K562 (cell line): ENCODE measurements around the gene DNAAF3. TPM values are rescaled to one million over a fixed set of nuclear protein-coding genes. Genes with fewer than 3 reads are reported as not detected.
A peak's percentile ranks its signal among the peaks of the same experiment; 100 is the strongest.

Experiments
- CXXC5 ChIP-seq: fragments of 250-450 bp; sonication (Bioruptor Pico); IDR thresholded peaks from 2 replicates; pipeline ENCODE4 v1.8.0; 2022; ENCODE audit warnings: inconsistent platforms, mild to moderate bottlenecking, moderate library complexity
- EP300 ChIP-seq: IDR thresholded peaks from 2 replicates; pipeline ENCODE4 v1.6.1; 2012; ENCODE audit warnings: low read length, improper control_type of control experiment
- EP400 ChIP-seq: fragments of 450-650 bp; IDR thresholded peaks from 2 replicates; pipeline ENCODE4 v1.6.1; 2017; ENCODE audit warnings: antibody characterized with exemption, mild to moderate bottlenecking, moderate library complexity
- MIER1 ChIP-seq: fragments of 450-650 bp; IDR thresholded peaks from 2 replicates; pipeline ENCODE4 v1.6.1; 2016; ENCODE audit warnings: antibody characterized with exemption, mild to moderate bottlenecking, low read depth
- MTA2 ChIP-seq: fragments of 450-650 bp; IDR thresholded peaks from 2 replicates; pipeline ENCODE4 v1.6.1; 2016; ENCODE audit warnings: low read depth
- MTF1 ChIP-seq: fragments of 250-450 bp; sonication (Bioruptor Pico); IDR thresholded peaks from 2 replicates; pipeline ENCODE4 v1.9.0; 2021; ENCODE audit warnings: moderate library complexity, mild to moderate bottlenecking, inconsistent platforms, borderline replicate concordance
- SMC3 ChIP-seq: conservative IDR thresholded peaks from 2 replicates; pipeline ENCODE4 v1.6.1; 2011; ENCODE audit warnings: low read depth, low read length, improper control_type of control experiment; ENCODE audit not compliant: insufficient read depth
- SP1 ChIP-seq: sonication (generic); formaldehyde crosslinking; IDR thresholded peaks from 2 replicates; pipeline ENCODE4 v1.8.1; 2022; ENCODE audit warnings: mild to moderate bottlenecking, missing genetic modification reagents
- polyA plus RNA-seq, 8 experiments: library from polyadenylated mRNA; depleted of rRNA in 4 of 8; stranded (reverse) in 5 of 8; unstranded in 3 of 8; fragments of >200 nt; fragmentation: Nextera tagmentation in 2 of 8; fragmentation: Illumina TruSeq in 1 of 8; extraction: Ambion mirVana in 2 of 8; extraction: Trizol in 1 of 8; gene quantifications; 2 replicates each; pipeline versions ENCODE4 v1.2.1 to v1.2.3, GENCODE V29; 2011 to 2014; ENCODE audit warnings: inconsistent platforms in 1 of 8, missing spikeins in 1 of 8
- total RNA-seq, 7 experiments: library from RNA; depleted of rRNA in 6 of 7; stranded (reverse); fragments of >200 nt in 6 of 7; fragmentation: Illumina TruSeq in 2 of 7; extraction: Trizol in 2 of 7; gene quantifications; 2 replicates each; pipeline versions ENCODE4 v1.2.1 to v1.2.3, GENCODE V29; 2011 to 2021; ENCODE audit warnings: low replicate concordance in 1 of 7
- TF ChIP-seq, protein P1 (sequence below): fragments of 250-450 bp; sonication (Bioruptor Pico); IDR thresholded peaks from 2 replicates; pipeline ENCODE4 v1.5.0; 2021; ENCODE audit warnings: mild to moderate bottlenecking, borderline replicate concordance
- TF ChIP-seq, protein P2 (sequence below): IDR thresholded peaks from 2 replicates; pipeline ENCODE4 v1.6.1; 2011; ENCODE audit warnings: borderline replicate concordance, low read depth, mild to moderate bottlenecking, moderate library complexity, low read length; ENCODE audit not compliant: insufficient read depth, poor library complexity, severe bottlenecking
- TF ChIP-seq, protein P3 (sequence below), 3 experiments: IDR thresholded peaks in 2 of 3; conservative IDR thresholded peaks in 1 of 3; 2 replicates each; pipeline ENCODE4 v1.5.1; 2011 to 2012; ENCODE audit warnings: low read length in 3 of 3, mild to moderate bottlenecking in 3 of 3, control low read depth in 2 of 3, improper control_type of control experiment in 1 of 3, inconsistent platforms in 1 of 3, low read depth in 1 of 3, mixed read lengths in 1 of 3, moderate library complexity in 1 of 3; ENCODE audit not compliant: insufficient read depth in 2 of 3
- TF ChIP-seq, protein P4 (sequence below): fragments of 450-650 bp; IDR thresholded peaks from 2 replicates; pipeline ENCODE4 v1.6.1; 2017; ENCODE audit warnings: antibody characterized with exemption, mild to moderate bottlenecking
- TF ChIP-seq, protein P5 (sequence below): sonication (generic); formaldehyde crosslinking; IDR thresholded peaks from 2 replicates; pipeline ENCODE4 v1.8.1; 2023; ENCODE audit warnings: mild to moderate bottlenecking, missing genetic modification reagents

DNAAF3 gene
- total and polyA plus RNA-seq, 9 of the 15 experiments (the other 6 are each of a cell fraction or from before 2014, with no cell fraction given) = 21.6 to 61.5 (median 43.0) TPM

DNA sequence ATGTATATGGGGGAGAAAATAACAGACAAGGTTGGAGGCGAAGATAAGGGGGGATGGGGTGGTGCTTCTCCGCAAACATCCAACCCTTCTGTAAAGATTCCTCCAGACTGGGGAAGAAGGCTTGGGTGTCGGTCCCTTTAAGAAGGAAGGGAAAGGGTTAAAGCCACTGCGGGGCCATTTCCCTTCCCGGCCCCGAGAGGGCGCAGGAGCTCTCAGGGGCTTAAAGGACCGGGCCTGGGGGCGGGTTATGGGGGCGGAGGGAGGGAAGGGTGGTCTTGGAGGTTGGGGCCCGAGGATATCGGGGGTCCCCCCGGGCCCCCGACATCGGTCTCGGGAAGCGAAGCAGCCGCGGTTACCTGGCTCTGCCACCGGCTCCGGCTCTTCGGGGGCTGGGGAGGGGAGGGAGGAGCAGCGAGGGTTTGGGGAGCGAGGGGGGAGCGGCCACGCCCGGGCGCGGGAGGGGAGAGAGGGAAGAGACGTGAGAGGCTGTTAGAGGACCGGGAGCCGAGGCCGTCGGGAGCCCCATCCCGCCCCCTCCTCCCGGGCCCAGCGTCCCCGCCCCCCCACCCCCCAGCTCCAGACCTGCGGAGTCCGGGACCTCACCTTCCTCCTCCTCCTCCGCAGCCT lies 20.2 kb downstream of the DNAAF3 start (continued):
- TF ChIP-seq, protein P1, sequence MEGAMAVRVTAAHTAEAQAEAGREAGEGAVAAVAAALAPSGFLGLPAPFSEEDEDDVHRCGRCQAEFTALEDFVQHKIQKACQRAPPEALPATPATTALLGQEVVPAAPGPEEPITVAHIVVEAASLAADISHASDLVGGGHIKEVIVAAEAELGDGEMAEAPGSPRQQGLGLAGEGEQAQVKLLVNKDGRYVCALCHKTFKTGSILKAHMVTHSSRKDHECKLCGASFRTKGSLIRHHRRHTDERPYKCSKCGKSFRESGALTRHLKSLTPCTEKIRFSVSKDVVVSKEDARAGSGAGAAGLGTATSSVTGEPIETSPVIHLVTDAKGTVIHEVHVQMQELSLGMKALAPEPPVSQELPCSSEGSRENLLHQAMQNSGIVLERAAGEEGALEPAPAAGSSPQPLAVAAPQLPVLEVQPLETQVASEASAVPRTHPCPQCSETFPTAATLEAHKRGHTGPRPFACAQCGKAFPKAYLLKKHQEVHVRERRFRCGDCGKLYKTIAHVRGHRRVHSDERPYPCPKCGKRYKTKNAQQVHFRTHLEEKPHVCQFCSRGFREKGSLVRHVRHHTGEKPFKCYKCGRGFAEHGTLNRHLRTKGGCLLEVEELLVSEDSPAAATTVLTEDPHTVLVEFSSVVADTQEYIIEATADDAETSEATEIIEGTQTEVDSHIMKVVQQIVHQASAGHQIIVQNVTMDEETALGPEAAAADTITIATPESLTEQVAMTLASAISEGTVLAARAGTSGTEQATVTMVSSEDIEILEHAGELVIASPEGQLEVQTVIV = no peak
- TF ChIP-seq, protein P2, sequence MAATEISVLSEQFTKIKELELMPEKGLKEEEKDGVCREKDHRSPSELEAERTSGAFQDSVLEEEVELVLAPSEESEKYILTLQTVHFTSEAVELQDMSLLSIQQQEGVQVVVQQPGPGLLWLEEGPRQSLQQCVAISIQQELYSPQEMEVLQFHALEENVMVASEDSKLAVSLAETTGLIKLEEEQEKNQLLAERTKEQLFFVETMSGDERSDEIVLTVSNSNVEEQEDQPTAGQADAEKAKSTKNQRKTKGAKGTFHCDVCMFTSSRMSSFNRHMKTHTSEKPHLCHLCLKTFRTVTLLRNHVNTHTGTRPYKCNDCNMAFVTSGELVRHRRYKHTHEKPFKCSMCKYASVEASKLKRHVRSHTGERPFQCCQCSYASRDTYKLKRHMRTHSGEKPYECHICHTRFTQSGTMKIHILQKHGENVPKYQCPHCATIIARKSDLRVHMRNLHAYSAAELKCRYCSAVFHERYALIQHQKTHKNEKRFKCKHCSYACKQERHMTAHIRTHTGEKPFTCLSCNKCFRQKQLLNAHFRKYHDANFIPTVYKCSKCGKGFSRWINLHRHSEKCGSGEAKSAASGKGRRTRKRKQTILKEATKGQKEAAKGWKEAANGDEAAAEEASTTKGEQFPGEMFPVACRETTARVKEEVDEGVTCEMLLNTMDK = peak; percentile 95
- peak; percentile 43 for TF ChIP-seq SMC3
- TF ChIP-seq MTF1 (CRISPR knock-in tag) = no peak
- no peak for TF ChIP-seq SP1 (CRISPR knock-in tag)
- peak; percentile 29; the same call in 1 of the 2 replicates for TF ChIP-seq MTA2
- TF ChIP-seq, protein P3, sequence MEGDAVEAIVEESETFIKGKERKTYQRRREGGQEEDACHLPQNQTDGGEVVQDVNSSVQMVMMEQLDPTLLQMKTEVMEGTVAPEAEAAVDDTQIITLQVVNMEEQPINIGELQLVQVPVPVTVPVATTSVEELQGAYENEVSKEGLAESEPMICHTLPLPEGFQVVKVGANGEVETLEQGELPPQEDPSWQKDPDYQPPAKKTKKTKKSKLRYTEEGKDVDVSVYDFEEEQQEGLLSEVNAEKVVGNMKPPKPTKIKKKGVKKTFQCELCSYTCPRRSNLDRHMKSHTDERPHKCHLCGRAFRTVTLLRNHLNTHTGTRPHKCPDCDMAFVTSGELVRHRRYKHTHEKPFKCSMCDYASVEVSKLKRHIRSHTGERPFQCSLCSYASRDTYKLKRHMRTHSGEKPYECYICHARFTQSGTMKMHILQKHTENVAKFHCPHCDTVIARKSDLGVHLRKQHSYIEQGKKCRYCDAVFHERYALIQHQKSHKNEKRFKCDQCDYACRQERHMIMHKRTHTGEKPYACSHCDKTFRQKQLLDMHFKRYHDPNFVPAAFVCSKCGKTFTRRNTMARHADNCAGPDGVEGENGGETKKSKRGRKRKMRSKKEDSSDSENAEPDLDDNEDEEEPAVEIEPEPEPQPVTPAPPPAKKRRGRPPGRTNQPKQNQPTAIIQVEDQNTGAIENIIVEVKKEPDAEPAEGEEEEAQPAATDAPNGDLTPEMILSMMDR (IDR thresholded peaks at IDR 0.05 in 2 of 3, conservative IDR thresholded peaks at IDR 0.05 in 1 of 3; ENCODE audit: insufficient read depth in 2 of 3, low read depth in 1 of 3, low read length in 3 of 3) = peak; percentile 84 to 93 (median 85)
- peak; percentile 57; the same call in 1 of the 2 replicates for TF ChIP-seq EP300
- peak; percentile 42; the same call in 1 of the 2 replicates for TF ChIP-seq CXXC5
- TF ChIP-seq, protein P4, sequence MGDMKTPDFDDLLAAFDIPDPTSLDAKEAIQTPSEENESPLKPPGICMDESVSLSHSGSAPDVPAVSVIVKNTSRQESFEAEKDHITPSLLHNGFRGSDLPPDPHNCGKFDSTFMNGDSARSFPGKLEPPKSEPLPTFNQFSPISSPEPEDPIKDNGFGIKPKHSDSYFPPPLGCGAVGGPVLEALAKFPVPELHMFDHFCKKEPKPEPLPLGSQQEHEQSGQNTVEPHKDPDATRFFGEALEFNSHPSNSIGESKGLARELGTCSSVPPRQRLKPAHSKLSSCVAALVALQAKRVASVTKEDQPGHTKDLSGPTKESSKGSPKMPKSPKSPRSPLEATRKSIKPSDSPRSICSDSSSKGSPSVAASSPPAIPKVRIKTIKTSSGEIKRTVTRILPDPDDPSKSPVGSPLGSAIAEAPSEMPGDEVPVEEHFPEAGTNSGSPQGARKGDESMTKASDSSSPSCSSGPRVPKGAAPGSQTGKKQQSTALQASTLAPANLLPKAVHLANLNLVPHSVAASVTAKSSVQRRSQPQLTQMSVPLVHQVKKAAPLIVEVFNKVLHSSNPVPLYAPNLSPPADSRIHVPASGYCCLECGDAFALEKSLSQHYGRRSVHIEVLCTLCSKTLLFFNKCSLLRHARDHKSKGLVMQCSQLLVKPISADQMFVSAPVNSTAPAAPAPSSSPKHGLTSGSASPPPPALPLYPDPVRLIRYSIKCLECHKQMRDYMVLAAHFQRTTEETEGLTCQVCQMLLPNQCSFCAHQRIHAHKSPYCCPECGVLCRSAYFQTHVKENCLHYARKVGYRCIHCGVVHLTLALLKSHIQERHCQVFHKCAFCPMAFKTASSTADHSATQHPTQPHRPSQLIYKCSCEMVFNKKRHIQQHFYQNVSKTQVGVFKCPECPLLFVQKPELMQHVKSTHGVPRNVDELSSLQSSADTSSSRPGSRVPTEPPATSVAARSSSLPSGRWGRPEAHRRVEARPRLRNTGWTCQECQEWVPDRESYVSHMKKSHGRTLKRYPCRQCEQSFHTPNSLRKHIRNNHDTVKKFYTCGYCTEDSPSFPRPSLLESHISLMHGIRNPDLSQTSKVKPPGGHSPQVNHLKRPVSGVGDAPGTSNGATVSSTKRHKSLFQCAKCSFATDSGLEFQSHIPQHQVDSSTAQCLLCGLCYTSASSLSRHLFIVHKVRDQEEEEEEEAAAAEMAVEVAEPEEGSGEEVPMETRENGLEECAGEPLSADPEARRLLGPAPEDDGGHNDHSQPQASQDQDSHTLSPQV = no peak
- peak; percentile 57; the same call in 1 of the 2 replicates for TF ChIP-seq EP400
- peak; percentile 46; the same call in 1 of the 2 replicates for TF ChIP-seq MIER1
- TF ChIP-seq, protein P5, sequence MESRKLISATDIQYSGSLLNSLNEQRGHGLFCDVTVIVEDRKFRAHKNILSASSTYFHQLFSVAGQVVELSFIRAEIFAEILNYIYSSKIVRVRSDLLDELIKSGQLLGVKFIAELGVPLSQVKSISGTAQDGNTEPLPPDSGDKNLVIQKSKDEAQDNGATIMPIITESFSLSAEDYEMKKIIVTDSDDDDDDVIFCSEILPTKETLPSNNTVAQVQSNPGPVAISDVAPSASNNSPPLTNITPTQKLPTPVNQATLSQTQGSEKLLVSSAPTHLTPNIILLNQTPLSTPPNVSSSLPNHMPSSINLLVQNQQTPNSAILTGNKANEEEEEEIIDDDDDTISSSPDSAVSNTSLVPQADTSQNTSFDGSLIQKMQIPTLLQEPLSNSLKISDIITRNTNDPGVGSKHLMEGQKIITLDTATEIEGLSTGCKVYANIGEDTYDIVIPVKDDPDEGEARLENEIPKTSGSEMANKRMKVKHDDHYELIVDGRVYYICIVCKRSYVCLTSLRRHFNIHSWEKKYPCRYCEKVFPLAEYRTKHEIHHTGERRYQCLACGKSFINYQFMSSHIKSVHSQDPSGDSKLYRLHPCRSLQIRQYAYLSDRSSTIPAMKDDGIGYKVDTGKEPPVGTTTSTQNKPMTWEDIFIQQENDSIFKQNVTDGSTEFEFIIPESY (CRISPR knock-in tag) = 0 out of 2 replicates have a peak, but pooled peaks have one; percentile 15
